GM18951 (cell line): ENCODE data around the gene ICAM2.

ENCODE experiments used
- POLR2A ChIP-seq: IDR thresholded peaks from 4 replicates; pipeline ENCODE4 v1.6.1; 2011; ENCODE audit warnings: mild to moderate bottlenecking; ENCODE audit not compliant: insufficient read length, insufficient read depth; ENCODE audit errors: extremely low read depth
- in situ Hi-C: fragments of 300-500 bp; cut with MboI; formaldehyde crosslinking; loops from one replicate; pipeline ENCODE4 v1.12.0; 2022; ENCODE audit warnings: low sequenced_read_pairs, mixed read lengths, inconsistent platforms; ENCODE audit not compliant: unreplicated experiment

ICAM2 gene

GRCh38 chr17:63963123-63963522, 57.3 kb downstream of the ICAM2 start:
- in situ Hi-C loops = no loop called here
- no peak for TF ChIP-seq POLR2A

DNA sequence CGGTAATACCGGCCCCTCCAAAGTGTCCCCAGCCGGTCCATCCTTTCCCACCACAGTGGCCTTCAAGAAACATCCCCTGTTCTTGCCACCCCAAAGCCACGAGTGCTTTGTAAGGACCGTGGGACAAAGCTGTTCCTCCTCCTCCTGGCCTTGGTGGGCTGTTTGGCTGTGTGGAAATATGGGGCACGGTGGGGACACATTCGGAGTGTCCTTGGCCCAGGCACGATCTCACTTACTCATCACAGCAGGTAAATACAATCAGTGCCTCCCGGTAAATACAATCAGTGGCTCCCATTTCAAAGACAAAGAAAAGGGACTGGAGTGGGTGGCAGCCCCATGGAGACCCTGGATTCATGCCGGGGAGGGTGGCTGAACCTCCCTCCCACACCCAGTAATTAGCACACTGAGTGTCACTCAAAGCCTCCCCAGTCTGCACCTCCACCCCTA, 58.1 kb downstream of the ICAM2 start:
- in situ Hi-C loops = no loop called here

GRCh38 chr17:63961355-63962212, 58.8 kb downstream of the ICAM2 start:
- in situ Hi-C loops = no loop called here

More for the DNA sequence above, 58.1 kb downstream of the ICAM2 start:
- TF ChIP-seq POLR2A = no peak

GRCh38 chr17:63960430-63960829, 60.0 kb downstream of the ICAM2 start:
- in situ Hi-C loops = no loop called here
- TF ChIP-seq POLR2A = no peak

More at GRCh38 chr17:63961355-63962212, 58.8 kb downstream of the ICAM2 start:
- no peak for TF ChIP-seq POLR2A

GRCh38 chr17:63960006-63960405, 60.4 kb downstream of the ICAM2 start:
- no peak for TF ChIP-seq POLR2A
- in situ Hi-C loops = no loop called here

DNA sequence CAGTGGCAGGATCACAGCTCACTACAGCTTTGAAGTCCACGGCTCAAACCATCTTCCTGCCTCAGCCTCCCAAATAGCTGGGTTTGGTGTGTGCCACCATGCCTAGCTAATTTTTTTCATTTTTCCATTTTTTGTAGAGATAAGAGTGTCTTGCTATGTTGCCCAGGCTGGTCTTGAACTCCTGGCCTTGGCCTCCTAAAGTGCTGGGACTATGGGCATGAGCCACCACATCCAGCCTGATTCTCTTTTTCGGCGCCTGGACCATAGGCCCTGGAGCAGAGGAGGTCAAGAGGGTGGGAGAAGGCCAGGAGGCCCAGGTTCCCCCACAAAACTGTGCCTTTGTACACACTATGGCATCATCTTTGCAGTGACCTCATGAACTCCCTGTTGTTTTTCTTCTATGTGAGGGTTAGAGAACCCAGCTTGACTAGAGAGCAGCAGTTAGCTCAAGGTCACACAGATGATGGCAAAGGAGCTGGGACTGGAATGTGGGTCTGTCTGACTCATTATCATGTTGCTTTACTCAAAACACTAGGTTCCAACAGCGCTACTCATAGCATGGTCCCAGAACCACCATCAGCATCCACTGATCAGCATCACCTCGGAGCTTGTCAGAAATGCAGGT, 64.0 kb downstream of the ICAM2 start:
- in situ Hi-C loops = no loop called here

GRCh38 chr17:63955791-63956190, 64.6 kb downstream of the ICAM2 start:
- in situ Hi-C loops = no loop called here

More for the DNA sequence above, 64.0 kb downstream of the ICAM2 start:
- TF ChIP-seq POLR2A = no peak

DNA sequence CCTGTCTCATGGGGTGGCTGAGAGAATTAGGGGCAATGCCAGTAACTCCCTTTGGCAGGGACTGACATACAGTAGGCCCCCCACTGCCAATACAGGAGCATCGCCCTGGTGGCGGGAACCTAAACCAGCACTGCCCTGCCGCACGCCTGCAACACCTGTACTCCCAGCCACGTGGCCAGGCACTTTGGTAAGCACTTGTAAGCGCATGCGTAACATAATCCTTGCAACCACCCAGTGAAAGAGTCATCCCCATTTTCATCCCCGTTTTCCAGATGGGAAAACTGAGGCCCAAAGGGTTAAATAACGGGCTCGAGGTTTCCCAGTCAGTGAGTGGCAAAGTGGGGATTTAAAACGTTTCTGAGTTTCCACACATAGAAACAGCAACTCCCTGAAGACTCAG, 65.2 kb downstream of the ICAM2 start:
- TF ChIP-seq POLR2A = no peak

More at GRCh38 chr17:63955791-63956190, 64.6 kb downstream of the ICAM2 start:
- TF ChIP-seq POLR2A = no peak

GRCh38 chr17:63954402-63955063, 65.9 kb downstream of the ICAM2 start:
- in situ Hi-C loops = no loop called here

More for the DNA sequence above, 65.2 kb downstream of the ICAM2 start:
- in situ Hi-C loops = no loop called here

More at GRCh38 chr17:63954402-63955063, 65.9 kb downstream of the ICAM2 start:
- TF ChIP-seq POLR2A = peak; percentile 29
